Lower leg skin (tissue), 3 donors: Measurements from ENCODE around the gene EPM2A.

ENCODE experiments used
- CTCF ChIP-seq, 3 donors: fragments of 450-650 bp; IDR thresholded peaks; one replicate each; pipeline ENCODE4 v1.5.1; 2016; ENCODE audit warnings: antibody characterized with exemption in 3 of 3, mild to moderate bottlenecking in 3 of 3, moderate library complexity in 2 of 3
- POLR2A ChIP-seq, 2 donors: fragments of 450-650 bp; IDR thresholded peaks; one replicate each; pipeline ENCODE4 v1.6.1; 2016 to 2017; ENCODE audit warnings: antibody characterized with exemption in 2 of 2, mild to moderate bottlenecking in 1 of 2, moderate library complexity in 1 of 2

- TF ChIP-seq CTCF (IDR thresholded peaks at IDR 0.05) (no peak), POLR2A (IDR thresholded peaks at IDR 0.05) (no peak)
Measured at GRCh38 chr6:145707397-145707796, 27.9 kb downstream of the EPM2A start.
